GM21737 (cell line): ENCODE results near the gene NAT9.

Source experiments
- ATAC-seq: cut with Tn5 transposase; IDR thresholded peaks from one replicate; pipeline ENCODE4 v1.9.1; 2021; ENCODE audit warnings: mild to moderate bottlenecking, moderate library complexity; ENCODE audit not compliant: unreplicated experiment

The NAT9 gene

DNA sequence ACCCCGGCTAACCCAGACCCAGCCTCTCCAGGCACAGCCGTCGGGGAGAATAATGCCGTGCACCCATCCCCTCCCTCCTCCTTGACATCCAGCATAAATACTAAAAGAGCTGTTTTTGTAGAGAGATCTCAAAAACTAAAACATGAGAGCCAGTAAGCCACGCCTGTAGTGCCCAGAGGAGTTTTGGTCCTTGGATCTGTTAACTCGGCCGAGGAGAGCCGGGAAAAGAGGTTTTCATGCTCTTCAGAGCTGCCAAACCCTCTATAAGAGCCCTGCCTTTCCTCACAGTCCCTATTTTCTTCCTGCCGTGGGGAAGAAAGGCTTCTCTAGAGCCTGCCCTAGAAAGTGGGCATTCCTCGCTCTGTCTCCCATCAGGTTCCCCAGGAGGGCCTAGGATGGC lies 30.2 kb upstream of the NAT9 start:
- no peak for ATAC-seq

DNA sequence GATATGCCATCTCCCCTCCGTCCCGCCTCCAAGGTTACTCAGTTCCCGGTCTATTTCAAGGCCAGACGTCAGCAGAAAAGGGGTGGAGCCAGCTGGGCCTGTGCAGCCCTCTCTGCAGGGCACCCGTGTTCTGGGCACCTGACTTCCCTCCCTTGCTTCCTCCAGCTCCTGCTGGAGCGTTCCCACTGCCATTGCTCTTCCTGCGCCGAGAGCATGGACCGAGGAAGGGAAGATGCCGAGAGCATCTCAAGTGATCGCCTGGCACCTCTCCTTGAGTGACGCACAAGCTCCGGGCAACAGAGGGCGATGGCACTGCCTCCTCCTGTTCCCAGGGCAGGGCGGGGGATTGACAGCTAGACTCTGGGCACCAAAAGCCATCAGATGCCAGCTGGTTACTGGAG lies 29.4 kb upstream of the NAT9 start:
- ATAC-seq, result no peak

DNA sequence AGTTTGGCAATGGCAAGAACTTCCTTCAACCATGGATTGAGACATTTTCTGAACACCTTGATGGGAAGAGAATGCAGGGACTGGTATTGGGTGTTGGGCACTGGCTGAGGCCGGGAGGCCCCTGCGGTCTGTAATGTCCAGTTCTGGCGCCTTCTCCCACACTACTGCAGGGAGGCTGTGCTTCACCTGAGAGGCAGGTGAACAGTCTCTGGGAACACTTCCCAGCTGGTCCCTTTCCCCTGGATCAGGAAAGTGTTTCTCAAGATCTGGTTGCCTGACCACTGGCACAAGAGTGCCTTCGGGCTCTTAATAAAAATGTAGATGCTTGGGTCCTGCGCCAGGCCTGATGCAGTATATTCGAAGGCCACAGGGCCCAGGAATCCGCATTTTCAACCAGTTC lies 28.5 kb upstream of the NAT9 start:
- ATAC-seq, result no peak

- ATAC-seq, result no peak
These were observed 27.8 kb upstream of the NAT9 start for GRCh38 chr17:74803971-74804370.

- ATAC-seq, result no peak
These were observed 27.3 kb upstream of the NAT9 start for GRCh38 chr17:74803388-74803930.

DNA sequence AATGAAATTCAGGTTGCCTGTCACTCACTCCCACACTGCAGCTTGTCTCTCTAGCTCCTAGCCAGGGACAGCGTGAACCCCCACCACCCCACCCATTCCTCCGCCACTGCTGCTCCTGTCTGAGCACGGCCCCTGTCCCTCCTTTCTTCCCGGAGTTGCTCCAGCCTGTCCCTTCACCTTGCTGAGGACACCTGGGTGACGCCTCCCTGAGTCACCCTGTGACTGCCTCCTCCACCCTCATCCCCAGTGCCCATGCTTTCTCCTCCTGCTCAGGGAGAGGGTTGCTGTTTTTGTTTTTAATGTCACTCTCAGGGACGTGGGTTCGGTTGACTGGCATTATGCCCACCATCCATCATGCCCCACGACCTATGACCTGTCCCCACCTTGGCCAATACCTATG lies 25.8 kb upstream of the NAT9 start:
- ATAC-seq, result no peak

GRCh38 chr17:74800531-74800930 lies 24.4 kb upstream of the NAT9 start:
- no peak for ATAC-seq

DNA sequence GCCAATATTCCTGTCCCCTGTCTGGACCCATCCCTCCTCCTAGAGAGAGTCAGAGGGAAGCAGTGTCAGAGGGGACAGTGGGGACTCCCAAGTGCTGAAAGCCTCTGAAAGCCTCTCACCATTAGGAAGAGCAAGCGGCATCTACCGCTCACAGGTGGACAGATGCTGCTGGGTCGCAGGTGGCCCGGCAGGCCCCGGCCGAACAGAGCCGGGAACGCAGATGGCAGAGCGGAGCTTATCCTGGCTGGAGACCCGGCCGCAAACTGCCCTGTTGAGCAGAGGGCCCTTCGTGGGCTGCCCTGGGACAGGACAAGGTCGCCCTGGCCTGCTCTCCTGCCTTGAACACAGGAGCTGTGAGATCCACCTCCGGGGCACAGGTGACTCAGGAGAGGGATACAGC lies 23.0 kb upstream of the NAT9 start:
- ATAC-seq, result no peak

DNA sequence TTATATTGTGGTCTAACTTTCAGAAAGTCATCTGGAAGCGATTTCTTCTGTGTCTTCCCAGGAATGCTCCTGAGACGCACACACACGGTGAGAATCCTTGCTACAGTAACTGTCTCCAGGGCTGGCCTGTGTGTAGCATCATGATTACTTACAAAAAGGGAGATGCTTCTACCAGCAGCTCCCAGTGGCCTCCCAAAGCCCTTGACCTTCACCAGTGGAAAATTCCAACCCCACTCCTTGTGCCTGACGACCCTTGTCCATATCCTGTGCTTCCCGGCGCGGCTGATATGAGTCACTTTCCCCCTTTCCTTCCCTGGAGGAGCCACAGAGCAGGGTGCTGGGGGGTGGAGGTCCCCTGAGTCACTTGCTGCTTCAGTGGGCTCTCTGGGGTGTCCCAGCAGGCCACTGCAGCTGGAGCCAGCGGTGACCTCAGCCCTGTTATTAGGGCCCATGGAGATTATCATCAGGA lies 22.1 kb upstream of the NAT9 start:
- no peak for ATAC-seq

- no peak for ATAC-seq
These were observed 21.7 kb upstream of the NAT9 start for GRCh38 chr17:74797824-74798223.

DNA sequence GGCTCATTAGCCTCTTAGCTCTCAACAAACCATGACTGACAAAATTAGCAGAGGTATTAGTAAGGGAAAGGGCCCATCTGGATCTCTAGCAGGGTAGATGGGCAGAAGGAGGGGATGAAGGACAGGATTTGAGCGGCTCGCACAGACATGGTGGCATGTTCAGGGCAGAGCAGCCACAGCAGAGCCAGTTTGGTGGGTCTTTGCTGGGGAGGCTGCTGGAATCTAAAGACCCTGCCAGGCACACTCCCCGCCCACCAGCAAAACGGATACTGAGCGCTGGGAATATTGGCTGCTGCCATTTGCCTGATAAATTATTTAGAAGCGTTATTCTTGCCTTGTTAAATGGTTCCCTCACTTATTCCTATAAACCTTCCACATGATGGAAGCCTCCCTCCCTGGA lies 20.7 kb upstream of the NAT9 start:
- no peak for ATAC-seq

DNA sequence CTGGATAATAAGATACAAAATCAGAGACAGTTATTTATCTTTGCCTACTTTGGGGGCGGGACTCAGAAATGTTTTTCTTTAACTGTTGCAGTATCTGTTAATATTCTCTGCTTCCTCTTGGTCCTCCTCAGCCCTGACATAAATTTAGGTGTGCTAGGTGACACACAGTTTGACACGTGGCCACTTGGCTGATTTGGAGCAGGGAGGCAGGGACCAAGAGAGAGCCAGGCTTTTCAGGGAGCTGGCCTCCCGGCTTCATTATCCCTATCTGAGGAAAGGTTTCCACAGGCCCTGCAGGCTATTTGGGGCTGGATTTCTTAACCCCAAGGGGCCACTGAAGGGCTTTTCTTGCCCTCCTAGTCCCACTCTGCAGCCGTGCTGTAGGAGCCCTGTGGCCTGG lies 20.1 kb upstream of the NAT9 start:
- ATAC-seq, result no peak

DNA sequence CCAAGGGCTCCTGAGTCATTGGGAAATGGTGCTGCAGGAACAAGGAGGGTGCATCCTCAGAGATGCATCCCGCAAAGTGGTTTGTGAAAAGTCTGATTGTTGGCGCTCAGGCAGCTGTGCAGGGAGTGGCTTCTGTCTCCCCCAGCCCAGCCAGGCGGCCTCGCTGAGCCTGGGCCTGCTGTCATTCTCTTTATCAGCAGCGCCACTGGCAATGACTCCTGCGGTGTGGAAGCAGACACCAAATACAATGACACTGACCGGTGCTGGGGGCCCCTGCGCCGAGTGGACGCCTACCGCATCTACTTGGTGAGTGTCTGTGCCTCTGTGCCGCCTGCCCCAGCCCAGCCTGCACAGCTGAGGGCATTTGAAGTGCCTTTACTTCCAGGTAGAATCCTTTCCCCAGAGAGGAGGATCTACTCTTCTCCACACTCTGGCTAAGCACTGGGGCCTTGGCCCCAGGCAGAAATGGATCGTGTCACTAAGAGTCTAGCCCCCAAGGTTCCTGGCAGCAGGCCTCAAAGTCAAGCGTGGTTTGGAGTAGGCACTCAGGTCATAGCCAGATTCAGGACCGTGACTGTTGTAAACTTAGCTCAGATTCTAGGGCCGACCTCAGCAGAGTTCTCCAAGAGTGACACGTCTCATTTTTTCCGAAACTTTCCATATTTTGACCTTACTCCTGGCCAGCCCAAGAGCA lies 19.3 kb upstream of the NAT9 start:
- ATAC-seq, result no peak

DNA sequence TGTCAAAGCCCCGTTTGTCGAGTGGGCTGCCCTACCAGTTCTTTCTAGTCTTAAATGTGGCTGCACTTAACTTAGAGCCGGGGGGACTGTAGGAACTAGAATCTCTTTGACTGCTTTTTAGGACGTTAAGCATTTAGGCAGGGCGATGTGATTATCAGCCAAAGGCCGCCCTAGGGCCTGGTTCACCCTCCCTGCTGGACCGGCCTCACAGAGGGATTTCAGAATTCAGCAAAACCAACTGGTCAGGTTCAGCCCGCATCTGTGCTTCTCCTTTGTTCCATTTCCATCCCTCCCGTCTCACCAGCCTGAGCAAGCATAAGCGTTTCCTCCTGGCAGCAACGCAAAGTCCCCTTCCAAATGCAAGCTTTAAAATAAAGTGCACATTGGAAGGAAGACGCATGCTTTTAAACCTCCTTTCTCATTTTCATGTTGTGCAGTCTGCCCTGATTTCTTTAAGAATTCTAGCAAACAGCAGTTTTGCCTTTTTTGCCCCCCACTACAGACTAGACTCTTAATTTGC lies 16.5 kb upstream of the NAT9 start:
- ATAC-seq, result no peak

DNA sequence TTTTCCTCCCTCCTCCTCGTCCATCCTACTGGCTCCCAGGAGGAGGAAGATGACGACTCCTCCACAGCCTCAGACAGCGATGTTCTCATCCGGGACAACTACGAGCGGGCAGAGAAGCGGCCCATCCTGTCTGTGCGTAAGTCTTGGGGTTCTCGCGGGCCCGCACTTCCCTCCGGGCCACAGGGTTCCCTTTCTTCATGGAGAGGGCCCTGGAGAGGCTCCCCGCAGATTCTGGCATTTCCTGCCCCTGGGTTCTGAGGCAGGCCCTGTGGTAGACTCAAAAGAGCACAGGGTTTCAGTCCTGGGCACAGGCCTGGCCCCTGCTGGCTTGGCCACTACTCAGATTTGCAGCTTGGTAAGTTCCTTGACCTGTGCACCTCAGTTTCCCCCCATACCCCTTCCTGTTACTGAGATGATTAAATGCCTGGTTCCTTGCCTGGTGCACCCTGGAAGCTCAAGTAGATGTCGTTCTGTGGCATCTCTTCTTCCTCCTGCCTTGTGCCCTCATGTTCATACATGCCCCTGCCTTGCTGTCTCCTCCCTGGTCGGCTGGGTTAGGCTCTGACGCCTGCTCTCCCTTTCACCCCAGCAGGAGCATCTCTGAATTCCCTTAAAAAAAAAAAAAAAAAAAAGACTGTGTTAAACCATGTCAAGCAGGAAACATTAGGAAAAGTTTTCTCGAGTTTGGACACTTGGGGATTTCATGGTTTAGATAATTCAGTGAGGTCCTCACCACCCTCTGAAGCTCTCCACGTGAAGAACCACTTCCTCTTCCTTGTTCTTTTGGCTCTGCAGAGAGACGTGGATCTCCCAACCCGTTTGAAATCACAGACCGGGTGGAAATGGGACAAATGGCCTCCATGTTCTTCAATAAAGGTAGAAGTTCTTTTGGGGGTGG lies 14.3 kb upstream of the NAT9 start:
- no peak for ATAC-seq

DNA sequence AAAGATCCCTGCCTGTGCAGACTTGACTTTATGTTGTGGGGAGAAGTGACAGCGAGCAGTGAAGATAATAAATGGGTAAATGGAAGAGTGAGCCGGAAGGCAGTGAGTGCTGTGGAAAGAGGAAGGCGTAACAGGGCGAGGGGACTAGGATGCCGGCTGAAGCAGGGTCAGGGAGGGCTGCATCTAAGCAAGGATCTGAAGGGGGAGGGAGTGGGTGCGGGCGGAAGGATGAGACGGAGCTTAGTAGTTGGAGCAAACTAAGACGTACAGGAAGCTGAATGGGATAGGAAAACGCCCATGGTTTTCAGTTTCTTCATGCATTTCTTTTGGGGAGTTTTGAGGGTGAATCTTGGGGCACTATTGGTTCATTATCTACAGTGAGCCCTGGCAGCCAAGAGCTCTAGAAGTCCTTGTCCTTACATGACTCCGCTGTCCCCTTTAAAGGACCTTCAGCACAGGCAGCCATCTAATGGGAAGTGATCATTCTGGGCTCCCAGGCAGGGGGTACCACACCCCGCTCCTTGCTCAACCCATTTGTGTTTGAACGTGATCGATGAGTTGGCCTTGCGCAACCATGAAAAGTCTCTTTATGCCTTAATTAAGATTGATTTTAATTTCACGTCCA lies 10.4 kb upstream of the NAT9 start:
- no peak for ATAC-seq

GRCh38 chr17:74785981-74786360 lies 9.8 kb upstream of the NAT9 start:
- no peak for ATAC-seq

- ATAC-seq, result no peak
These were observed 9.2 kb upstream of the NAT9 start for GRCh38 chr17:74785096-74785980.

DNA sequence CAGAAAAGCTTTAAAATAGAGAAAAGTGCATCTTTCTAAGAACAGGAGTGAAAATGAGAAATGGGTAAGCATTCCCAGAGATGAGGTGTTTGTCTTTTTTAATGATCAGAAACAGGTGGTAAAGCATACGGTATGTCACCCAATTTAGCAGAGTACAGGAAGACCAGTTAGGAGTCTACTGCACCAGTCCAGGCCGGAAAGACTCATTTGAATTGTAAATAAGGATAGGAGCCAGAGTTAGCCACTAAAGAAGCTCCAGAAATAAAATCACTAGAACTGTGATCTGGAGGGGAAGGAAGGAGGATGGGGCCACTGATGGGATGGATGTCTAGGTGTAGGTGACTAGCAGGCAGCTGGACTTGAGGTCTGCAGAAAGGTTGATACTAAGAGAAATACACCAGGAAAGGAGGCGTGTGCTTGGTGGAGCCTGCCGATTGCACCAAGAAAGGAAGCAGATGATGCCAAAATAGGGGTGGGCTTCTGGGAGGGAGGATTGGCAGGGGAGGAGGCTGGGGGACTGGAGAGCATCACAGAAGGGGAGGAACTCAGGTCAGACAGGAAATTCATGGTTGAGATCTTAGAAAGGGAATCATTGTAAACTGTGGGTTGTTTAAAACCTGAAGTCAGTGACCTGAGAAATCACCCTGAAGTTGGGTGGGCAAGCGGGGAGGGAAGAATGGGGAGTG lies 8.1 kb upstream of the NAT9 start:
- ATAC-seq, result no peak

DNA sequence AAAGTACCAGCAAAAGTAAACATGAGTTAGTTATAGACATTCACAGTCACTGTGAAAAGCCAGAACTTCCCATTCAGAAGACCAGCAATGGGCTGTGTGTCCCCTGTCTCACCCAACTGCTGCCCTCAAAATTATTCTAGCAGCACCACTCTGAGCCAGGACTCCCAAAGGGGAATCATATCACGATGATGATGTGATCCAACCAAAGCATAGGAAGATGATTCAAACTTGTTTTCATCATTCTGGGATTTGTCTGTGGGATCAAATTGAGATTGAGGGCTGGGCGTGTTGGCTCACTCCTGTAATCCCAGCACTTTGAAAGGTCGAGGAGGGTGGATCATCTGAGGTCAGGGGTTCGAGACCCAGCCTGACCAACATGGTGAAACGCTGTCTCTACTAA lies 6.4 kb upstream of the NAT9 start:
- no peak for ATAC-seq
